ENCODE data around the gene TRIM66.

- TF ChIP-seq, protein P1, sequence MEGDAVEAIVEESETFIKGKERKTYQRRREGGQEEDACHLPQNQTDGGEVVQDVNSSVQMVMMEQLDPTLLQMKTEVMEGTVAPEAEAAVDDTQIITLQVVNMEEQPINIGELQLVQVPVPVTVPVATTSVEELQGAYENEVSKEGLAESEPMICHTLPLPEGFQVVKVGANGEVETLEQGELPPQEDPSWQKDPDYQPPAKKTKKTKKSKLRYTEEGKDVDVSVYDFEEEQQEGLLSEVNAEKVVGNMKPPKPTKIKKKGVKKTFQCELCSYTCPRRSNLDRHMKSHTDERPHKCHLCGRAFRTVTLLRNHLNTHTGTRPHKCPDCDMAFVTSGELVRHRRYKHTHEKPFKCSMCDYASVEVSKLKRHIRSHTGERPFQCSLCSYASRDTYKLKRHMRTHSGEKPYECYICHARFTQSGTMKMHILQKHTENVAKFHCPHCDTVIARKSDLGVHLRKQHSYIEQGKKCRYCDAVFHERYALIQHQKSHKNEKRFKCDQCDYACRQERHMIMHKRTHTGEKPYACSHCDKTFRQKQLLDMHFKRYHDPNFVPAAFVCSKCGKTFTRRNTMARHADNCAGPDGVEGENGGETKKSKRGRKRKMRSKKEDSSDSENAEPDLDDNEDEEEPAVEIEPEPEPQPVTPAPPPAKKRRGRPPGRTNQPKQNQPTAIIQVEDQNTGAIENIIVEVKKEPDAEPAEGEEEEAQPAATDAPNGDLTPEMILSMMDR (IDR thresholded peaks at IDR 0.05; ENCODE audit: insufficient read depth, low read depth, low read length) = no peak
- TF ChIP-seq EZH2 (IDR thresholded peaks at IDR 0.05; ENCODE audit: insufficient read depth, low read length) = no peak
These were observed 33.0 kb upstream of the TRIM66 start for GRCh38 chr11:8715501-8715900.

Measured in astrocyte (in vitro differentiated cells and primary cell).